Transverse colon (tissue), 4 donors: ENCODE results near the gene ARHGDIG. TPM values are rescaled to one million over a fixed set of nuclear protein-coding genes. Genes with fewer than 3 reads are reported as not detected.

Experiments
- DNase-seq: peaks from one replicate; pipeline ENCODE4 v3.0.0-alpha.2; 2019
- H3K27ac ChIP-seq, 4 donors: fragments of 200-600 bp; sonication (generic); 2 replicates each; pipeline ENCODE4 v1.5.1; 2016 to 2018; ENCODE audit warnings: inconsistent platforms in 4 of 4
- H3K27me3 ChIP-seq: fragments of 200-600 bp; sonication (generic); 2 replicates; pipeline ENCODE4 v1.5.1; 2017; ENCODE audit warnings: inconsistent platforms
- H3K36me3 ChIP-seq, 4 donors: fragments of 200-600 bp; sonication (generic); 2 replicates each; pipeline ENCODE4 v1.5.1; 2017 to 2019; ENCODE audit warnings: inconsistent platforms in 4 of 4
- H3K4me1 ChIP-seq, 4 donors: fragments of 200-600 bp; sonication (generic); 2 replicates each; pipeline ENCODE4 v1.5.1; 2017 to 2020; ENCODE audit warnings: inconsistent platforms in 4 of 4
- H3K4me3 ChIP-seq, 4 donors: fragments of 200-600 bp; sonication (generic); 1 replicate in 1 of 4; 2 replicates in 3 of 4; pipeline versions ENCODE4 v1.5.1 to v1.6.1; 2017 to 2019; ENCODE audit warnings: inconsistent platforms in 4 of 4
- H3K9me3 ChIP-seq, 2 donors: fragments of 200-600 bp; sonication (generic); 2 replicates each; pipeline ENCODE4 v1.5.1; 2017 to 2019; ENCODE audit warnings: inconsistent platforms in 2 of 2
- CTCF ChIP-seq, 5 experiments: fragments of 200-600 bp in 3 of 5; fragments of 450-650 bp in 2 of 5; sonication (generic) in 3 of 5; IDR thresholded peaks; 1 replicate in 2 of 5; 2 replicates in 3 of 5; pipeline ENCODE4 v1.5.1; 2016 to 2017; ENCODE audit warnings: antibody characterized with exemption in 5 of 5, inconsistent platforms in 3 of 5, mild to moderate bottlenecking in 2 of 5, moderate library complexity in 1 of 5
- EP300 ChIP-seq: sonication (generic); formaldehyde crosslinking; IDR thresholded peaks from one replicate; pipeline ENCODE4 v1.6.1; 2017; ENCODE audit warnings: antibody characterized with exemption, low read depth
- POLR2A ChIP-seq: fragments of 450-650 bp; IDR thresholded peaks from one replicate; pipeline ENCODE4 v1.6.1; 2016; ENCODE audit warnings: antibody characterized with exemption, mild to moderate bottlenecking, moderate library complexity
- POLR2AphosphoS5 ChIP-seq, 3 donors: sonication (generic); formaldehyde crosslinking; IDR thresholded peaks; one replicate each; pipeline ENCODE4 v1.6.1; 2016; ENCODE audit warnings: antibody characterized with exemption in 3 of 3
- WGBS, 2 donors: methylation state at CpG; one replicate each; pipeline ENCODE4 v1.1.5; 2018; ENCODE audit warnings: low coverage in 1 of 2; 5-methylcytosine and 5-hydroxymethylcytosine counted together
- in situ Hi-C, 4 donors: fragments of 200-750 bp; cut with MboI; loops; one replicate each; pipeline versions ENCODE4 v1.15.0 to v1.15.1; 2017; ENCODE audit warnings: low sequenced_read_pairs in 3 of 4, low pct_ligation_motif_present in 1 of 4, low pct_unique_long_range_greater_than_20kb in 1 of 4
- intact Hi-C: fragments of 100-400 bp; cut with DNase I; formaldehyde crosslinking; loops from one replicate; pipeline ENCODE4 v1.15.1; 2023; ENCODE audit warnings: low total_unique reads
- total RNA-seq, 4 donors: library from RNA; depleted of rRNA; stranded (reverse); fragments of >200 nt; gene quantifications; one replicate each; pipeline ENCODE4 v1.1.0, GENCODE V29; 2016

Gene ARHGDIG
- total RNA-seq, 4 donors from 2014 or later: 0.95 TPM; not detected in 3

- in situ Hi-C loops: no loop called here
- DNase-seq: no peak
- intact Hi-C loops: no loop called here
- no peaks in the 10 kb centered on the region for H3K9me3 ChIP-seq
- H3K27ac ChIP-seq: no peak overlapping the region
- 89% methylated on average over 17 of the region's 17 CpGs; no CpG with 5 or more reads in 1 of the 2 donors for WGBS, 2 donors
- no peak for TF ChIP-seq POLR2AphosphoS5 (IDR thresholded peaks at IDR 0.05)
- TF ChIP-seq EP300: no peak
- no peak for TF ChIP-seq POLR2A
- TF ChIP-seq CTCF (IDR thresholded peaks at IDR 0.05): no peak
- peaks cover 0 to 11% (median 5%) of the 10 kb centered on the region in 4 donors for H3K4me1 ChIP-seq
- H3K27me3 ChIP-seq: no peaks in the 10 kb centered on the region
- no peak overlapping the region for H3K4me3 ChIP-seq
- peaks cover 0 to 29% (median 7%) of the 10 kb centered on the region in 4 donors for H3K36me3 ChIP-seq
These were observed 16.4 kb upstream of the ARHGDIG start for GRCh38 chr16:263944-264343.

GRCh38 chr16:264440-264951 is 15.9 kb upstream of the ARHGDIG start:
- Histone ChIP-seq H3K36me3 (peaks cover 0 to 28% (median 7%) of the 10 kb centered on the region in 4 donors), H3K27ac (no peak overlapping the region), H3K9me3 (no peaks in the 10 kb centered on the region), H3K4me1 (peaks cover 0 to 11% (median 5%) of the 10 kb centered on the region in 4 donors), H3K27me3 (no peaks in the 10 kb centered on the region), H3K4me3 (no peak overlapping the region)
- intact Hi-C loops (no loop called here), in situ Hi-C loops (no loop called here)
- DNase-seq: no peak
- TF ChIP-seq POLR2A (no peak), EP300 (no peak), CTCF (IDR thresholded peaks at IDR 0.05) (no peak), POLR2AphosphoS5 (IDR thresholded peaks at IDR 0.05) (no peak)
- 92% methylated on average over 9 of the region's 23 CpGs; no CpG with 5 or more reads in 1 of the 2 donors for WGBS, 2 donors

- intact Hi-C loops (no loop called here), in situ Hi-C loops (no loop called here)
- WGBS, 2 donors: 88% methylated on average over 14 of the region's 14 CpGs; no CpG with 5 or more reads in 1 of the 2 donors
- Histone ChIP-seq H3K27ac (no peak overlapping the region), H3K27me3 (no peaks in the 10 kb centered on the region), H3K4me3 (no peak overlapping the region), H3K36me3 (peaks cover 0 to 22% (median 7%) of the 10 kb centered on the region in 4 donors), H3K4me1 (peaks cover 0 to 11% (median 5%) of the 10 kb centered on the region in 4 donors), H3K9me3 (no peaks in the 10 kb centered on the region)
- TF ChIP-seq POLR2AphosphoS5 (IDR thresholded peaks at IDR 0.05) (no peak), CTCF (IDR thresholded peaks at IDR 0.05) (no peak), EP300 (no peak), POLR2A (no peak)
- no peak for DNase-seq
These were observed 15.3 kb upstream of the ARHGDIG start for GRCh38 chr16:265002-265529.

- H3K9me3 ChIP-seq: no peaks in the 10 kb centered on the region
- H3K36me3 ChIP-seq: peaks cover 0 to 18% (median 7%) of the 10 kb centered on the region in 4 donors
- H3K4me3 ChIP-seq: no peak overlapping the region
- TF ChIP-seq EP300 (no peak), POLR2AphosphoS5 (IDR thresholded peaks at IDR 0.05) (no peak), CTCF (IDR thresholded peaks at IDR 0.05) (no peak), POLR2A (no peak)
- DNase-seq: no peak
- H3K27me3 ChIP-seq: no peaks in the 10 kb centered on the region
- peaks cover 0 to 11% (median 5%) of the 10 kb centered on the region in 4 donors for H3K4me1 ChIP-seq
- in situ Hi-C loops (no loop called here), intact Hi-C loops (no loop called here)
- WGBS, 2 donors: 77% methylated on average over 11 of the region's 12 CpGs; no CpG with 5 or more reads in 1 of the 2 donors
- H3K27ac ChIP-seq: no peak overlapping the region
These were observed 14.7 kb upstream of the ARHGDIG start for GRCh38 chr16:265711-266110.
